H1 (cell line): ENCODE results near the gene CWC27. TPM values are rescaled to one million over a fixed set of nuclear protein-coding genes. Genes with fewer than 3 reads are reported as not detected.

ENCODE experiments used
- polyA plus RNA-seq, 7 experiments: library from polyadenylated mRNA; depleted of rRNA in 3 of 7; stranded (reverse) in 5 of 7; unstranded in 2 of 7; fragments of >200 nt in 5 of 7; fragments of 200-250 nt in 2 of 7; gene quantifications; 1 replicate in 5 of 7; 2 replicates in 1 of 7; 4 replicates in 1 of 7; pipeline versions ENCODE4 v1.2.1 to v1.2.3, GENCODE V29; 2011 to 2013; ENCODE audit warnings: missing spikeins in 2 of 7, mixed read lengths in 2 of 7
- total RNA-seq: library from RNA; stranded (reverse); fragmentation: NEBNext Ultra II Directional; extraction: Animal tissue kit (Norgen Biotek cat#: 25700); gene quantifications from 2 replicates; pipeline ENCODE4 v1.2.1, GENCODE V29; 2021
- TF ChIP-seq, protein P1 (sequence below), 3 experiments: IDR thresholded peaks; 1 replicate in 2 of 3; 2 replicates in 1 of 3; pipeline versions ENCODE4 v1.5.1 to v1.6.1; 2011; ENCODE audit warnings: low read length in 3 of 3, mild to moderate bottlenecking in 3 of 3, inconsistent platforms in 2 of 3, low read depth in 1 of 3, moderate library complexity in 1 of 3; ENCODE audit not compliant: insufficient read depth in 1 of 3; ENCODE audit errors: control extremely low read depth in 1 of 3

The CWC27 gene
- total and polyA plus RNA-seq, 2 of the 8 experiments (the other 6 are each of a cell fraction or from before 2014, with no cell fraction given): 24.9 to 43.4 TPM

DNA sequence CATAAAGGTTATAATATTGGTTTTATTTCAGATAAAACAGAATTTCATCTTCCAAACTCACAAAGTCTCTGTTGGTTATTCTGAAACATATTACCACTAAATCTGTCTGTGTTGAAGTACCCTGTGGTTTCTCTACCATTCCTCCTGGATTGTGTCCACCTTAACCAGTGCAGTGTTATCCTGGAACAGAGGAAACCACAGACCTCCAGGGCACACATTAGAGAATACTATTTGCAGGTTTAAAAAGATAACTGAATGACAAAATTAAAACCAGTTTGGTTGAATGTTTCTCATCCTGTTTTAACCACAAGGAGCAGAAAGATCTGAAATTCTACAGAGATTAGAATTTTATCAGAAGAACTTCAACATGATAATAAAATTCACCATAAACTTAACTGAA, 251.8 kb downstream of the CWC27 start (continued):
- TF ChIP-seq, protein P1, sequence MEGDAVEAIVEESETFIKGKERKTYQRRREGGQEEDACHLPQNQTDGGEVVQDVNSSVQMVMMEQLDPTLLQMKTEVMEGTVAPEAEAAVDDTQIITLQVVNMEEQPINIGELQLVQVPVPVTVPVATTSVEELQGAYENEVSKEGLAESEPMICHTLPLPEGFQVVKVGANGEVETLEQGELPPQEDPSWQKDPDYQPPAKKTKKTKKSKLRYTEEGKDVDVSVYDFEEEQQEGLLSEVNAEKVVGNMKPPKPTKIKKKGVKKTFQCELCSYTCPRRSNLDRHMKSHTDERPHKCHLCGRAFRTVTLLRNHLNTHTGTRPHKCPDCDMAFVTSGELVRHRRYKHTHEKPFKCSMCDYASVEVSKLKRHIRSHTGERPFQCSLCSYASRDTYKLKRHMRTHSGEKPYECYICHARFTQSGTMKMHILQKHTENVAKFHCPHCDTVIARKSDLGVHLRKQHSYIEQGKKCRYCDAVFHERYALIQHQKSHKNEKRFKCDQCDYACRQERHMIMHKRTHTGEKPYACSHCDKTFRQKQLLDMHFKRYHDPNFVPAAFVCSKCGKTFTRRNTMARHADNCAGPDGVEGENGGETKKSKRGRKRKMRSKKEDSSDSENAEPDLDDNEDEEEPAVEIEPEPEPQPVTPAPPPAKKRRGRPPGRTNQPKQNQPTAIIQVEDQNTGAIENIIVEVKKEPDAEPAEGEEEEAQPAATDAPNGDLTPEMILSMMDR (IDR thresholded peaks at IDR 0.05; ENCODE audit: control extremely low read depth in 1 of 3, insufficient read depth in 1 of 3, low read depth in 1 of 3, low read length in 3 of 3): no peak
